ENCODE results near the gene LY6G6C.

LY6G6C gene

DNA sequence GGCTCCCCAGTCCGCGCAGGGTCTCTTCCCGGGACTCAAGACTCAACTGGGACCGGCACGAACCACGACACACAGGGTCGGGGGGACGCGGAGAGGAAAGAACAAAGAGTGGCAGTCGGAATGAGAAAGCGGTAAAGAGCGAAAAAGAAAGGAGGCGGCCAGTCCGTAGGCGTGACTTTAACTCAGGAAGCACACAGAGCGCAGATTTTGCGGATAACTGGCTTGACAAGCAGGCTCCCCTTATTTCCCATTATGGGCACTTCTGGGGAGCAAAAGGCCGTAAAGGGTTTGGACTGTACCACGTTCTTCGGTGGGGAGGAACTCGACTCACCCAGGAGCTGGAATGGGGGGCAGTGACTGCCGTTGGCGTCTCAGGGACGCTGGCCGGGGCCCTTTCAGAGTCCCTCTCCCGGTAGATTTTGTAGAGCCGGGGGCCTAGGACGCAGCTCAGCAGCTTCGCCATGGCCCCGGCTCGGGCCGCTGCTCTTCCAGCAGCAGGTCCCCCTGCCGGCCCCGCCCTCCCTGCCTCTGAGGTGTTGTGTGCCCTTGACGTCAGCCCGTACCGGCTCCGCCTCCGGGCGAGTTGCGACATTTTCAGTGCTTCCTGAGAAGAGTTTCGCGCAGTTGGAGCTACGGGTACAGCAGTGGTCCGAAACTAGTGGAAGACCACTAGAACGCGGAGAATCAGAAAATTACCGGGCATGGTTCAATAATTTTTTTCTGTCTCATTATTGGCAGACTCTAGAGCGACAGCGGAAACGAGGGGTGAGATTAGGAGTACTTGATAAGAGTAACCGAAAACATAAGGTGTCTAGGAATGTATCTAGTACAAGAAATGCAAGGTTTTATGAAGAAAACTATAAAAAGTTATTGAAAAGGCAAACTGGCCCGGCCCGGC lies 18.5 kb downstream of the LY6G6C start, which contains the start of gene ABHD16A:
ABHD16A (minus strand) TSS at position 506 of the 898 bp plus-strand sequence; CDS start at position 463, 43 bp downstream.
- DNase-seq, result peak; percentile 79

DNA sequence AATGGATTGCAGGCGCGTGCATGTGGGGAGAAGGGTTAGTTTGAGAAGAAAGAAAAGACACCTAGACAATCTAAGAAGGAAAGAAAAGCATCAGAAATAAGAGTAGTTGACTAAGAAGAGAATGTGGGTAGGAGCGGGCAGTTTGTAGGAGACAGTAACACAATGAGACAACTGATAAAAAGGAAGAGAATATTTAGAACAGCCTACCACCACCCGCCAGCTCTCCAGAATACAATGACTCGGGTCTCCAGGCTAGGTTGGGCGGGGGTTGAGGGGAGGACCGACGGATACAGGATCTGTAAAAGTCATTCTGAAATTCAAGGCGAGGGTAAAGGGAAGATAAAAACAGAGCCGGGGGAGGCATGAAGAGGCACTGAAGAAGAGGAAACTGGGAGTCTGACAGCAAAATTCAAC lies 19.1 kb downstream of the LY6G6C start:
- no peak for DNase-seq

GRCh38 chr6:31701666-31702404 lies 19.7 kb downstream of the LY6G6C start:
- DNase-seq, result no peak

DNA sequence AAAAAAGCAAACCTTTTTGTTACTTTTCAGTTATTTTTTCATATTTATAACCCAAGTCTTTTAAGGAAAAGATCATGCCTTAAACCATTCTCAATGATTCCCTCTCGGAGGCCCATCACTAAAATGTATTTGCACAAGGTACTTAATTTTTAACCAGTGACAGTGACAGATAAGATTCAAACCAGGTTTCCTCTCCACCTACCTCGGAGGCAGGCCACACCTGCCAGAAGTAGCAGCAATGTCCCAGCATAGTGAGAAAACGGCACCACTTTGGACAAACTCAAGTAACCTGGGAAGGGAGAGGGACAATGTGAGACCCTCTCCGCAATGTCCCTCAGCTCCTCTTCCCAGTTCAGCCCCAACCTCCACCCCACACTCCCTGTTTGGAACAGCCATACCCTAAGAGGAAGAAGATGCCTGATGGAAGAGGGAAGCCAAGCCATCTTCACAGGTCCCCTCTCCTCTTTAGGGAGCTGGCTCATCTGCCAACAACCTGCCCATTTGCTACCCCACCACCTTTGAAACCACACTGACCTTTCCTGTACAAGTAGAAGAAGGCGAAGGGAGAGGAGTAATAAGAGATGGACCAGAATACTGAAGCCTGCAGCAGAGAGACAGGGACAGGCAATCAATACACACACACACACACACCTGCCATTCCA lies 20.7 kb downstream of the LY6G6C start:
- no peak for DNase-seq

DNA sequence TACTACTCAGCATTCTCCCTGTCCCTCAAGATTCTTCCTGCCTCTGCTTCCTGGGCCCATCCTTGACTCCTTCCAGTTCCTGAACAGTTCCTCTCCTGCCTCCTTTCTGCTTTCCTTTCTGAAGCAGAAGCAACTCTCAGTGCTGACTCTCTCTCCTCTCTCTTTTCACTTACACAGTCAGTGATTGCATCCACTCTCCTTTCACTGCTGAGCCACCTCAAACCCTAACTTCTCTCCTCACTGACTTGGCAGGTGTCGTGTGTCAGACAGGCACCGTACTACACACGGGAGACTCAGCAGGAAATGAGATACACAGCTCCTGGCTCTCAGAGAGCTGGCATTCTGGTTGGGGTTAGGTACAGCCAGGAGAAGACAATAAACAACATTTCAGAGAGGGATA lies 24.0 kb downstream of the LY6G6C start:
- DNase-seq, result no peak

GRCh38 chr6:31693535-31693934 lies 28.0 kb downstream of the LY6G6C start:
- DNase-seq, result no peak

DNA sequence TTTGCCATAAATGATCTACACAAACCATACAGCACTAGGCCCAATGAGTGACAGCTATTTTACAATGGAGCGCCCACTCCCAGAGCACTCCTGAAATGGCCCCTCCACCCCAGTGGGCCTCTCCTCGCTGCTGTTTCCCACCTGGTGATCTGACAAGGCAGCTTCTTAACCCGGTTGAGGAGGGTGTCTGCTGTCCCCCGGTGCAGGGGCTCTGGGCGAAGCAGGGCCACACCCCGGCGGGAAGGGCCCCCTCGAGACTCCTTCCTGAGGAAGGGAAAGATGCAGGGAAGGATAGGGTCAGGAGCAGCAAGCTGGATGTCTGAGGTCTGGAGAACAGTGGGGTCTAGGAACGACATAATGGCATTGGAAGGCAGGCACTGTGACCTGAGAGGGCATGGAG lies 28.7 kb downstream of the LY6G6C start:
- no peak for DNase-seq

DNA sequence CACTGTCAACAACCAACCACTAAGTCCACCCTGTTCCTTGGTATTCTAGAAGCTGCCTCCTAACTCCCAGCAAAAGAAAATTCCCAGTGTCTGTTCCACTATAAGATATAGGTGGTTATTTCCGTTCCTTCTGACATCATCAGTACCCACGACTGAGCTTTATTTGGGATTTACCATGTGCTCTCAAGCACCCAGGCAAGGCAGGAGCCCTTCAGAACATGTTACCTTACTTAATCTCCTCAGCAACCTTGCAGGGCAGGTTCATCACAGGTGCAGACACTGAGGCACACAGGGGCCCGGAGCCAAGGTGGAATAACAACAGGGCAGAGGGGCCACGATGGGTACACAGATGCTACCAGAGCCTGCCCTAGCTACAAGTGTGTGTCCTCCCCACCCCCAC lies 29.2 kb downstream of the LY6G6C start:
- DNase-seq, result no peak

GRCh38 chr6:31691564-31692108 lies 29.9 kb downstream of the LY6G6C start:
- no peak for DNase-seq

- DNase-seq, result no peak
Measured at GRCh38 chr6:31691078-31691463, 30.5 kb downstream of the LY6G6C start.

GRCh38 chr6:31690231-31691077 lies 31.1 kb downstream of the LY6G6C start:
- DNase-seq, result no peak

DNA sequence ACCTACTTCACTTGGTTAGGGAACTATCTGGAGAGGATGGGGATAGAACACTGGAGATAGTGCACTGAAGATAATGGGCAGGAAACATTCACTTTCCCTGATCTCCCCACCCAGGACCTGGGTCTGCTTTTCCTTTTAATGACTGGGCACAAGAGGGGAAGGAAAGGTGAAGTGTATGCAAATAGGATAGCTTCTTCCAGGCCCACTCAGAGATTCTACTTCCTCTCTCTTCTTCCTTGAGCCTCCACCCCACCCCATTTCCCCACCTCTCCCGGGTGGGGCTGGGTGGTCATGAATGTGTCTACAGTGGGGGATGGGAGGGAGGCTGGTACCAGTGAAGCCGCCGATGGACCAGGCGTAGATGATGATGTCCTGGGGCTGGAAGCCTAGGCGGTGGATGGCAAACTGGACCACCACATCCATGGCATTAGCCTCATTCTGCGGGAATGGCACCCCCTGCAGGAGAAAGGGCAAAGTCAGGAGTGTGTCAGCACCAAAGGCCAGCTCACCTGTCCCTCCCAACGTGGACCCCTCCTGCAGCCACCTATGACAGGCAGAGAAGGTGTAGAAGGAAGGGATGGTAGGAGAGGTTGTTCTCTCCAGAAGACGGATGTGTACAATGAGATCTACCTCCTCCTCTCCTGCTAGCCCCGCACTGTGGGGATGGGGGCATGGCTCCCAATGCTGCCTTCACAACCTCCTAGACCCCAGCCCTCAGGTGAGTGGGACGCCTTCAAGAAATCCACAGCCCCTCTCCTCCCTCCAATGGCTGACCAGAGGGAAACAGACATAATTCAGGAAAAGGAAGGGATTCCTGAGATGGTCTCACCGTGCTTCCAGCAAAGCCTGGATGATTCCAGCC lies 32.1 kb downstream of the LY6G6C start:
- DNase-seq, result no peak

DNA sequence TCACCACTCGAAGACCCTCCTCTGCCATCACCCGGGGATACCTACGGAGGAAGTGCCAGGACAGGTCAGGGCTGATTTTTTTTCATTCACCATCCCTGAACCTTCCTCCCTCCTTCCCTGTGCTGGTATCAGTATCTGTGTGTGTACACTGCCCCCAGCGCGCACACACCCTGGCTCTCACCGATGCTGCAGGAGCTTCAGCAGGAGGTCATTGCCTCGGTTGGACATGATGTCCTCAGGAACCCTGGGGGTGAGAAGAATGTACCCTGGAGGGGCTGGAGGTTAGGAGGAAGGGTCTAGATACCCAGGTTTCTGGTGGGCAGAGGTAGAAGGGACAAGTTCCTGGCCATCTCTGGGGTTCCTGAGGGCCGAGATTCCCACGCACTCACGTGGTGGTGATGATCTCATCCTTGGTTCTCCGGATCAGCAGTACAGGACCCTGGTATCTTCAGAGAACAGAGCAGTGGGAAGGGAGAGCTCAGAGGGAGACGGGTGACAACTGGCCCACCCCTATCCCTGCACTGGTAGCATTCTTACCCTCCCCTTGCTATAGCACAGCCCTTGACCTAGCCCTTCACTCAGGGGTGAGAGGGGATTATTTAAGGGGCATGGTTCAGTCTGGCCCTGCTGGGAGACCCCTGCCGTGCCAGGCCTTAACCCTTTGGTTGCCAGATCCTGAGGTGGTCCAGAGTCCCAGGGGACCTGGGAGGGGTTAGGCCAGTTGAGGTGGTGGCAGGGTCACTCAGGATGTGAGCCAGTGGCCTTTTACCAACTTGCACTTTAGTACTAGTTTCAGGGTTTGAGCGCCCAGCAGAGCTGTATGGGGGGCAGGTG lies 33.5 kb downstream of the LY6G6C start:
- DNase-seq, result no peak

GRCh38 chr6:31687321-31687720 lies 34.2 kb downstream of the LY6G6C start:
- no peak for DNase-seq

GRCh38 chr6:31686483-31686882 lies 35.1 kb downstream of the LY6G6C start:
- DNase-seq, result no peak

DNA sequence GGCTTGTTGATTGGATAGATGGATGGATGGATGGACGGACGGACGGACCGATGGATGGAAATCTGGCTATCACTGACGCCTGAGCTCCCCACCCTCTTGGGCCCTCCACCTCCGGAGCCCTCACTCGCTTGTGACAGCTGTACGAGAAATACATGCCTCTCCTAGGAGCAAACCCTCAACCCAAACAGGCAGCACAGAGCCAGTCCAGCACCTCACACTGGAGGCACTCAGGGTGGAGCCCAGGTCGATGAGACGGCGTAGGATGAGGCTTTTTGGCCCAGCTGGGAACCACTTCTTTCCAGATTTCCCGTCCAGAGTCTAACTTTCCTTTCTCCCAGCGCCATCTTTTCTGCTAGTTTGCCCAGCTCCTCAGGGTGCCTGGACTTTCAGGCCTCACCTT lies 38.0 kb downstream of the LY6G6C start:
- no peak for DNase-seq

GRCh38 chr6:31681135-31681671 lies 40.3 kb downstream of the LY6G6C start:
- no peak for DNase-seq

- no peak for DNase-seq
Measured at GRCh38 chr6:31680226-31681134, 41.1 kb downstream of the LY6G6C start, which contains the start of gene LY6G5C. Gene LY6G5C (minus strand): TSS chr6:31681067. CDS start chr6:31680373, 694 bp downstream.

GRCh38 chr6:31677955-31678354 lies 43.6 kb downstream of the LY6G6C start:
- no peak for DNase-seq

Measured in SIG-M5 (cell line).